ENCODE measurements around the gene ZNF662. TPM values are rescaled to one million over a fixed set of nuclear protein-coding genes. Genes with fewer than 3 reads are reported as not detected.

The ZNF662 gene
- total RNA-seq, 1 experiment from 2014 or later, result not detected

DNA sequence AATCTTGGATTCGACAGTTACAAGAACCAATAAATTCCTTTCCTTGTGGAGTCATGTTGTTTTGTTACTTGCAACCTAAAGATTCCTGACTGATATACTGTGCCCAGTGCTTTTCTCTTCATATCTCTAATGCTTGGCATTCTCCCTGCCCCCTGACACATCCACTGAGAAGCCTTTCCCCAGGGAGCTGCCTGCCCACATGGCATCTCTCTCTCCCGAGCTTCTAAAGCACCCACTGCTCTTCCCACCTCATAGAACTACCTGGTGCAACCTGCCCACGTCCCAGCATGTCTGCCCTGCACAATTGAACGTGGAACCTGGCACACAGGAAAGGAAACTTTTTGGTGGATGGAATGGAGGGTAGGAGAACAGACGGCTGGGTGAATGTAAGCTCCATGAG lies 37.1 kb upstream of the ZNF662 start:
- H2BK12ac ChIP-seq (ENCODE audit: insufficient read length, low read depth, low read length), result no peak overlapping the region
- H3K9me3 ChIP-seq (ENCODE audit: control insufficient read depth, low read depth, low read length), result no peaks in the 10 kb centered on the region
- H2BK5ac ChIP-seq (ENCODE audit: insufficient read length, low read length), result no peak overlapping the region
- no peak overlapping the region for H3K4ac ChIP-seq (ENCODE audit: low read depth, low read length)
- DNase-seq, result no peak
- H3K9me3 Mint-ChIP-seq, result no peaks in the 10 kb centered on the region
- H3K4me3 Mint-ChIP-seq, result no peak overlapping the region
- WGBS (ENCODE audit: extremely low coverage, insufficient read length, low lambda C conversion rate), result no CpG with 5 or more reads among the region's 5 CpGs
- no peaks in the 10 kb centered on the region for H3K36me3 Mint-ChIP-seq (ENCODE audit: insufficient read depth in 1 of 3, low read depth in 3 of 3)
- no peak overlapping the region for H3K27ac Mint-ChIP-seq
- no peak overlapping the region for H3K14ac ChIP-seq (ENCODE audit: insufficient read depth, low read length)
- H3K27me3 ChIP-seq (ENCODE audit: insufficient read depth, low read length), result no peaks in the 10 kb centered on the region
- TF ChIP-seq, protein P1, sequence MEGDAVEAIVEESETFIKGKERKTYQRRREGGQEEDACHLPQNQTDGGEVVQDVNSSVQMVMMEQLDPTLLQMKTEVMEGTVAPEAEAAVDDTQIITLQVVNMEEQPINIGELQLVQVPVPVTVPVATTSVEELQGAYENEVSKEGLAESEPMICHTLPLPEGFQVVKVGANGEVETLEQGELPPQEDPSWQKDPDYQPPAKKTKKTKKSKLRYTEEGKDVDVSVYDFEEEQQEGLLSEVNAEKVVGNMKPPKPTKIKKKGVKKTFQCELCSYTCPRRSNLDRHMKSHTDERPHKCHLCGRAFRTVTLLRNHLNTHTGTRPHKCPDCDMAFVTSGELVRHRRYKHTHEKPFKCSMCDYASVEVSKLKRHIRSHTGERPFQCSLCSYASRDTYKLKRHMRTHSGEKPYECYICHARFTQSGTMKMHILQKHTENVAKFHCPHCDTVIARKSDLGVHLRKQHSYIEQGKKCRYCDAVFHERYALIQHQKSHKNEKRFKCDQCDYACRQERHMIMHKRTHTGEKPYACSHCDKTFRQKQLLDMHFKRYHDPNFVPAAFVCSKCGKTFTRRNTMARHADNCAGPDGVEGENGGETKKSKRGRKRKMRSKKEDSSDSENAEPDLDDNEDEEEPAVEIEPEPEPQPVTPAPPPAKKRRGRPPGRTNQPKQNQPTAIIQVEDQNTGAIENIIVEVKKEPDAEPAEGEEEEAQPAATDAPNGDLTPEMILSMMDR (conservative IDR thresholded peaks at IDR 0.05), result no peak
- H3T11ph ChIP-seq (ENCODE audit: low read length), result no peak overlapping the region
- no peak overlapping the region for H4K91ac ChIP-seq (ENCODE audit: insufficient read length, low read depth, low read length)
- H3K56ac ChIP-seq (ENCODE audit: insufficient read length, low read depth, low read length), result no peak overlapping the region
- no peak overlapping the region for H3K9ac ChIP-seq (ENCODE audit: extremely low read depth, insufficient read length, low read length)
- no peak overlapping the region for H2BK120ac ChIP-seq (ENCODE audit: low read depth, low read length, poor library complexity, severe bottlenecking)
- H2AFZ ChIP-seq (ENCODE audit: low read length), result no peak overlapping the region
- H2BK15ac ChIP-seq (ENCODE audit: low read depth, low read length), result no peak overlapping the region
- H3K23ac ChIP-seq (ENCODE audit: insufficient read length, low read depth, low read length), result no peak overlapping the region
- H3K18ac ChIP-seq (ENCODE audit: insufficient read length, low read depth, low read length), result no peak overlapping the region
- H3K4me2 ChIP-seq (ENCODE audit: insufficient read depth, insufficient read length, low read length), result no peak overlapping the region
- H2AK5ac ChIP-seq (ENCODE audit: insufficient read length, low read length), result no peak overlapping the region
- H3K79me2 ChIP-seq (ENCODE audit: insufficient read depth, low read length), result no peaks in the 10 kb centered on the region
- H3K79me1 ChIP-seq (ENCODE audit: insufficient read depth, low read depth, low read length, poor library complexity, severe bottlenecking), result no peaks in the 10 kb centered on the region
- H3K23me2 ChIP-seq (ENCODE audit: insufficient read length, low read depth, low read length, poor library complexity, severe bottlenecking), result no peaks in the 10 kb centered on the region
- peaks cover 8% of the 10 kb centered on the region for H3K27me3 Mint-ChIP-seq (ENCODE audit: low read depth)
- H3K4me1 ChIP-seq (ENCODE audit: insufficient read depth, low read length), result no peaks in the 10 kb centered on the region
- H4K20me1 ChIP-seq (ENCODE audit: control insufficient read depth, insufficient read depth, insufficient read length), result no peaks in the 10 kb centered on the region
- no peak overlapping the region for H3K27ac ChIP-seq (ENCODE audit: insufficient read length, low read depth, low read length)
- no peak overlapping the region for H2BK20ac ChIP-seq (ENCODE audit: low read depth, low read length, poor library complexity, severe bottlenecking)
- no peaks in the 10 kb centered on the region for H3K4me1 Mint-ChIP-seq
- no peak overlapping the region for H4K5ac ChIP-seq (ENCODE audit: insufficient read length, low read depth, low read length)
- no peak overlapping the region for H4K8ac ChIP-seq (replicated peaks; ENCODE audit: insufficient read length, low read depth, low read length)

Measured in H9 (cell line).